Esophagus muscularis mucosa (tissue), 3 donors: ENCODE data around the gene TMEFF2.

Experiments used
- CTCF ChIP-seq, 3 experiments: fragments of 200-600 bp in 2 of 3; fragments of 450-650 bp in 1 of 3; sonication (generic) in 2 of 3; IDR thresholded peaks; one replicate each; pipeline ENCODE4 v1.5.1; 2017 to 2019; ENCODE audit warnings: antibody characterized with exemption in 3 of 3, mild to moderate bottlenecking in 2 of 3, moderate library complexity in 1 of 3
- POLR2A ChIP-seq: fragments of 450-650 bp; IDR thresholded peaks from one replicate; pipeline ENCODE4 v1.6.1; 2017; ENCODE audit warnings: antibody characterized with exemption, moderate library complexity, mild to moderate bottlenecking, low read depth

GRCh38 chr2:192157776-192158175 is 37.0 kb downstream of the TMEFF2 start:
- TF ChIP-seq CTCF (IDR thresholded peaks at IDR 0.05), result no peak
- TF ChIP-seq POLR2A, result no peak
